Uterus (tissue), 4 donors: ENCODE measurements around the gene UNC13B. TPM values are rescaled to one million over a fixed set of nuclear protein-coding genes. Genes with fewer than 3 reads are reported as not detected.

Experiments used
- DNase-seq, 2 donors: peaks; one replicate each; pipeline ENCODE4 v3.0.0-alpha.2; 2019 to 2020
- H3K27ac ChIP-seq, 2 donors: fragments of 200-600 bp; sonication (generic); 1 replicate in 1 of 2; 2 replicates in 1 of 2; pipeline ENCODE4 v1.5.1; 2016 to 2018
- H3K27me3 ChIP-seq, 2 donors: fragments of 200-600 bp; sonication (generic); one replicate each; pipeline ENCODE4 v1.5.1; 2018 to 2019; ENCODE audit warnings: control low read depth in 1 of 2
- H3K36me3 ChIP-seq, 2 donors: fragments of 200-600 bp; sonication (generic); one replicate each; pipeline ENCODE4 v1.5.1; 2019; ENCODE audit warnings: control low read depth in 1 of 2
- H3K4me1 ChIP-seq, 2 donors: fragments of 200-600 bp; sonication (generic); one replicate each; pipeline ENCODE4 v1.5.1; 2018 to 2019; ENCODE audit warnings: control low read depth in 1 of 2
- H3K4me3 ChIP-seq, 2 donors: fragments of 200-600 bp; sonication (generic); 1 replicate in 1 of 2; 2 replicates in 1 of 2; pipeline ENCODE4 v1.5.1; 2018 to 2019; ENCODE audit warnings: mild to moderate bottlenecking in 1 of 2
- H3K9me3 ChIP-seq, 2 donors: fragments of 200-600 bp; sonication (generic); one replicate each; pipeline ENCODE4 v1.5.1; 2019; ENCODE audit warnings: control low read depth in 1 of 2
- POLR2A ChIP-seq, 2 donors: fragments of 450-650 bp; IDR thresholded peaks; one replicate each; pipeline ENCODE4 v1.6.1; 2016; ENCODE audit warnings: antibody characterized with exemption in 2 of 2, mild to moderate bottlenecking in 1 of 2, moderate library complexity in 1 of 2
- intact Hi-C: fragments of 100-400 bp; cut with DNase I; formaldehyde crosslinking; loops from one replicate; pipeline ENCODE4 v1.15.1; 2023; ENCODE audit warnings: low total_unique reads
- total RNA-seq, 4 donors: library from RNA; depleted of rRNA in 3 of 4; stranded (reverse); fragments of >200 nt in 3 of 4; gene quantifications; one replicate each; pipeline versions ENCODE4 v1.1.0 to v1.2.4, GENCODE V29; 2014 to 2023
- TF ChIP-seq, protein P1 (sequence below), 4 experiments: fragments of 200-600 bp in 2 of 4; fragments of 450-650 bp in 2 of 4; sonication (generic) in 2 of 4; IDR thresholded peaks; one replicate each; pipeline ENCODE4 v1.5.1; 2016 to 2019; ENCODE audit warnings: antibody characterized with exemption in 4 of 4, mild to moderate bottlenecking in 2 of 4, moderate library complexity in 1 of 4
- donor health status: DM: yes; HTN: yes; CAD: no.

Gene UNC13B
- total RNA-seq, 4 donors from 2014 or later, result 11.2 to 37.1 (median 14.6) TPM

DNA sequence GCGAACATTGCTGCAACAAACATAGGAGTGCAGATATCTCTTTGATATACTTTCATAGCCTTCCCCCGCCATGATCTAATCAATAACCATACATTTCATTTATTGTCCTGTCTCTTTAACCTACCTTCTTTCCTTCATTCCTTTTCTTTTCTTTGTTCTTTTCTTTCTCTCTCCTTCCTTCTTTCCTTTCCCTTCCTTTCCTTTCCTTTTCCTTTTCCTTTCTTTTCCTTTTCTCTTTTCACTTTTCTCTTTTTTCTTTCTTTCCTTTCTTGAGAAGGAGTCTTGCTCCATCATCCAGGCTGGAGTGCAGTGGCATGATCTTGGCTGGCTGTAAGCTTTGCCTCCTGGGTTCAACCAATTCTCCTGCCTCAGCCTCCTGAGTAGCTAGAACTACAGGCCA lies 100.3 kb downstream of the UNC13B start:
- H3K4me1 ChIP-seq, result no peaks in the 10 kb centered on the region
- no peaks in the 10 kb centered on the region for H3K9me3 ChIP-seq
- DNase-seq, result no peak
- intact Hi-C loops, result no loop called here
- H3K27me3 ChIP-seq, result no peaks in the 10 kb centered on the region
- no peak overlapping the region for H3K4me3 ChIP-seq
- H3K27ac ChIP-seq, result no peak overlapping the region
- no peak for TF ChIP-seq POLR2A (IDR thresholded peaks at IDR 0.05)
- TF ChIP-seq, protein P1, sequence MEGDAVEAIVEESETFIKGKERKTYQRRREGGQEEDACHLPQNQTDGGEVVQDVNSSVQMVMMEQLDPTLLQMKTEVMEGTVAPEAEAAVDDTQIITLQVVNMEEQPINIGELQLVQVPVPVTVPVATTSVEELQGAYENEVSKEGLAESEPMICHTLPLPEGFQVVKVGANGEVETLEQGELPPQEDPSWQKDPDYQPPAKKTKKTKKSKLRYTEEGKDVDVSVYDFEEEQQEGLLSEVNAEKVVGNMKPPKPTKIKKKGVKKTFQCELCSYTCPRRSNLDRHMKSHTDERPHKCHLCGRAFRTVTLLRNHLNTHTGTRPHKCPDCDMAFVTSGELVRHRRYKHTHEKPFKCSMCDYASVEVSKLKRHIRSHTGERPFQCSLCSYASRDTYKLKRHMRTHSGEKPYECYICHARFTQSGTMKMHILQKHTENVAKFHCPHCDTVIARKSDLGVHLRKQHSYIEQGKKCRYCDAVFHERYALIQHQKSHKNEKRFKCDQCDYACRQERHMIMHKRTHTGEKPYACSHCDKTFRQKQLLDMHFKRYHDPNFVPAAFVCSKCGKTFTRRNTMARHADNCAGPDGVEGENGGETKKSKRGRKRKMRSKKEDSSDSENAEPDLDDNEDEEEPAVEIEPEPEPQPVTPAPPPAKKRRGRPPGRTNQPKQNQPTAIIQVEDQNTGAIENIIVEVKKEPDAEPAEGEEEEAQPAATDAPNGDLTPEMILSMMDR (IDR thresholded peaks at IDR 0.05), result no peak
- H3K36me3 ChIP-seq, result no peaks in the 10 kb centered on the region

DNA sequence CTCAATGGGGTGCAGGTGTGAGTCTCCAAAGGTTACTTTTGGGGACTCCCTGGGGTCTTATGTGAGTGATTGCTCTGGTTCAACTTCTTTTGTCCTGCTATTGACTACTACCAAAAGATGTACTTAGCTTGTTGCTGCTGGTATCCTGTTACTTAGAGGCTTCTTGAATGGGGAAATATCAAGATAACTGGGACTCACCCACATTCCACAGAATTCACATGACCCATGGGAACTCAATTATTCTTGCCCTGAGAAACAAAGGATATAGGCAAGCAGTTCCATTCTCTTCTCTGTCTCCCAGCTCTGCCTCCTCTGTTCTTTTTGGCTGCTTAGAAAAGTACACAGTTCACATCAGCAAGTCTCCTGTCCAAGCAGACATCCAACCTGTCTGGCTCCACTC lies 105.9 kb downstream of the UNC13B start:
- TF ChIP-seq, protein P1 (IDR thresholded peaks at IDR 0.05), result no peak
- TF ChIP-seq POLR2A (IDR thresholded peaks at IDR 0.05), result no peak

DNA sequence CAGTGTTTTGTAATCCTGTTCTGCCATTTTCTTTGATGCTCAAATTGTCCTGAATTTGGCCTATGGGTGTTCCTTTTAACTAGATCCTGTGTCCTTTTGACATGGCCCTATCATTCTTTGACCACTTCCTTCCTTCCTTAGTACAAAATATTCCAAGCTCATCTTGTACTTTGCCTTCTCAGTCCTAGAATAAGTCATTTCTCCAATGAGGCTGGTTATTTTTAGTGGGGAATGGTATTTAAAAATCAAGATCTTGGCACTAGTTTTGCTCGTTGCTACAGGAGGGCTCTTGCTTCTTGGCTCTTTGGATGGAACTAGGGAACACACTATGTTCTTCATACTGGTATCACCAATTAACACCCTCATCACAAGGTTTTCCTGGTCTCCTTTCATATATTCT lies 108.1 kb downstream of the UNC13B start:
- no peak overlapping the region for H3K27ac ChIP-seq
- no peaks in the 10 kb centered on the region for H3K9me3 ChIP-seq
- no peaks in the 10 kb centered on the region for H3K36me3 ChIP-seq
- TF ChIP-seq, protein P1 (IDR thresholded peaks at IDR 0.05), result no peak
- no peak for TF ChIP-seq POLR2A (IDR thresholded peaks at IDR 0.05)
- H3K4me3 ChIP-seq, result no peak overlapping the region
- no peak for DNase-seq
- H3K27me3 ChIP-seq, result no peaks in the 10 kb centered on the region
- intact Hi-C loops, result no loop called here
- H3K4me1 ChIP-seq, result no peaks in the 10 kb centered on the region

More for the DNA sequence above, 105.9 kb downstream of the UNC13B start:
- intact Hi-C loops, result no loop called here
- Histone ChIP-seq H3K4me3 (no peak overlapping the region), H3K27me3 (no peaks in the 10 kb centered on the region), H3K4me1 (no peaks in the 10 kb centered on the region), H3K27ac (no peak overlapping the region), H3K9me3 (no peaks in the 10 kb centered on the region), H3K36me3 (no peaks in the 10 kb centered on the region)
- DNase-seq, result no peak

DNA sequence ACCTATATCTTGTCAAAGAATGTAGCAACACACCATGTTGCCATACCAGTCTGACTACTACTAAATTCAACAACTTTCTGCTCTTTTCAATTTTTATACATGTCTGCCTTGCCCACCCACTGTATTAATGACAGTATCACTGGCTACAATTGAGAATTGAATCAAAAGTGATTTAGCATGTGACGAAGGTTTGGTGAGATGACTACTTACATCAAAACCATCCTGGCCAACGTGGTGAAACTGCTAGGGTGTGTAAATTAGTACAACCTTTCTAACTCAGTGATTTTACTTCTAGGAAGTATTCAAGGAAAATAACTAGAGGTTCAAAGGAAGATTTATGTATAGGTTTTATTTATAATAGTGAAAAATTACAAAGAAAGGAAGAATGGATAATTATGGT lies 109.8 kb downstream of the UNC13B start:
- Histone ChIP-seq H3K4me3 (no peak overlapping the region), H3K36me3 (no peaks in the 10 kb centered on the region), H3K27me3 (no peaks in the 10 kb centered on the region), H3K27ac (no peak overlapping the region), H3K9me3 (no peaks in the 10 kb centered on the region), H3K4me1 (no peaks in the 10 kb centered on the region)
- intact Hi-C loops, result no loop called here
- no peak for TF ChIP-seq POLR2A (IDR thresholded peaks at IDR 0.05)
- TF ChIP-seq, protein P1 (IDR thresholded peaks at IDR 0.05), result no peak
- DNase-seq, result no peak

DNA sequence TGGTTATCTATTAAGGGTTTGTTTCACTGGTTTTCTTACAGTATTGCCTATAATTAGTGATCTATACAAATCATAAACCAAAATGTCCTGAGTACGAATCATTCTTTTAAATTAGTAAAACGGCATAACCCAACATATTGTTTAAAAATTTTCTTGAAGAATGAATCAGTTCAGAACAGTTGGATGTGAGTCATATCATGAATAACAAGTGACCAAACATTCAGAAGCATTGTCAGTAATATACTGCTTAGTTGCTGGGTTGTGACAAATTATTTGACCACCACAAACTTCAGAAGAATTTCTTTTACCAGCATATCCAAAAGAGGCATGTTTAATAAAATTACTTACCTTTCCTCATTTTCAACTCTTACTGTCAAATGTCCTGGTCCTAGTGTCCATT lies 111.2 kb downstream of the UNC13B start:
- H3K9me3 ChIP-seq, result no peaks in the 10 kb centered on the region
- no peak for TF ChIP-seq POLR2A (IDR thresholded peaks at IDR 0.05)
- TF ChIP-seq, protein P1 (IDR thresholded peaks at IDR 0.05), result no peak
- no peaks in the 10 kb centered on the region for H3K4me1 ChIP-seq
- H3K27ac ChIP-seq, result no peak overlapping the region
- no peaks in the 10 kb centered on the region for H3K27me3 ChIP-seq
- intact Hi-C loops, result no loop called here
- DNase-seq, result no peak
- H3K4me3 ChIP-seq, result no peak overlapping the region
- no peaks in the 10 kb centered on the region for H3K36me3 ChIP-seq
